ENCODE data around the gene PAK1.

GRCh38 chr11:77505956-77506355 lies 32.1 kb upstream of the PAK1 start:
- TF ChIP-seq POLR2A (IDR thresholded peaks at IDR 0.05; ENCODE audit: low read depth, low read length), result no peak
- TF ChIP-seq CTCF (IDR thresholded peaks at IDR 0.05 in 2 of 3, conservative IDR thresholded peaks at IDR 0.05 in 1 of 3; ENCODE audit: control insufficient read depth in 2 of 3, extremely low read depth in 1 of 3, insufficient read depth in 1 of 3, low read depth in 3 of 3, low read length in 3 of 3), result no peak
- TF ChIP-seq ZNF24 (IDR thresholded peaks at IDR 0.05), result no peak
- TF ChIP-seq EP300 (IDR thresholded peaks at IDR 0.05; ENCODE audit: borderline replicate concordance in 1 of 2, control insufficient read depth in 1 of 2, low read depth in 2 of 2, low read length in 2 of 2), result no peak
- TF ChIP-seq, protein P1, sequence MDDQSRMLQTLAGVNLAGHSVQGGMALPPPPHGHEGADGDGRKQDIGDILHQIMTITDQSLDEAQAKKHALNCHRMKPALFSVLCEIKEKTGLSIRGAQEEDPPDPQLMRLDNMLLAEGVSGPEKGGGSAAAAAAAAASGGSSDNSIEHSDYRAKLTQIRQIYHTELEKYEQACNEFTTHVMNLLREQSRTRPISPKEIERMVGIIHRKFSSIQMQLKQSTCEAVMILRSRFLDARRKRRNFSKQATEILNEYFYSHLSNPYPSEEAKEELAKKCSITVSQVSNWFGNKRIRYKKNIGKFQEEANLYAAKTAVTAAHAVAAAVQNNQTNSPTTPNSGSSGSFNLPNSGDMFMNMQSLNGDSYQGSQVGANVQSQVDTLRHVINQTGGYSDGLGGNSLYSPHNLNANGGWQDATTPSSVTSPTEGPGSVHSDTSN (IDR thresholded peaks at IDR 0.05; ENCODE audit: insufficient replicate concordance, low read depth, low read length), result no peak
- no peak for TF ChIP-seq ELK1 (IDR thresholded peaks at IDR 0.05; ENCODE audit: low read depth, low read length)
- no peak for TF ChIP-seq TAF1 (IDR thresholded peaks at IDR 0.05; ENCODE audit: borderline replicate concordance, low read depth, low read length)
- TF ChIP-seq CREB1 (IDR thresholded peaks at IDR 0.05; ENCODE audit: low read depth), result no peak
- no peak for TF ChIP-seq CEBPB (IDR thresholded peaks at IDR 0.05; ENCODE audit: borderline replicate concordance in 1 of 2, low read depth in 2 of 2, low read length in 2 of 2)
- TF ChIP-seq ATF3 (IDR thresholded peaks at IDR 0.05; ENCODE audit: borderline replicate concordance, extremely low read depth, low read depth, low read length), result no peak

All from GM12878 (cell line).